ENCODE measurements around the gene TREX2.

DNA sequence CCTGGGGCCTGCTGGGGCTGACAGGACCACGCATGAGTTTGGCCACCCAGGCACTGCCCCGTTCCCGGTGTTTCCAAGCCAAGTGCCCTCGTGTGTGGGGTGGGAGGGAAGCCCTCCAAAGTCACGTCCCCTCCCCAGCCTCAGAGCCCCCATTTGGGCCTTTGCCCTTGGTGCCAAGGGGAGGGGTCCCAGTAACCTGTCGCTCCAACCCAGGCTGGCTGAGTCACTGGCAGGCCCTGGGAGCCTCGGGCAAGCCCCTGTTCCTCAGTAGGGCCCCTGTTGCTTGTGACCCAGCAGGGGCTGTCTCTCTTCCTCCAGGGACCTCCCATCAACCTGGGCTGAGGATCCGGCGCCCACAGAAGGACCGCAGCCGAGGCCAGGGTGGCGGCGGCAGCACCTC lies 35.2 kb upstream of the TREX2 start:
- TF ChIP-seq, protein P1, sequence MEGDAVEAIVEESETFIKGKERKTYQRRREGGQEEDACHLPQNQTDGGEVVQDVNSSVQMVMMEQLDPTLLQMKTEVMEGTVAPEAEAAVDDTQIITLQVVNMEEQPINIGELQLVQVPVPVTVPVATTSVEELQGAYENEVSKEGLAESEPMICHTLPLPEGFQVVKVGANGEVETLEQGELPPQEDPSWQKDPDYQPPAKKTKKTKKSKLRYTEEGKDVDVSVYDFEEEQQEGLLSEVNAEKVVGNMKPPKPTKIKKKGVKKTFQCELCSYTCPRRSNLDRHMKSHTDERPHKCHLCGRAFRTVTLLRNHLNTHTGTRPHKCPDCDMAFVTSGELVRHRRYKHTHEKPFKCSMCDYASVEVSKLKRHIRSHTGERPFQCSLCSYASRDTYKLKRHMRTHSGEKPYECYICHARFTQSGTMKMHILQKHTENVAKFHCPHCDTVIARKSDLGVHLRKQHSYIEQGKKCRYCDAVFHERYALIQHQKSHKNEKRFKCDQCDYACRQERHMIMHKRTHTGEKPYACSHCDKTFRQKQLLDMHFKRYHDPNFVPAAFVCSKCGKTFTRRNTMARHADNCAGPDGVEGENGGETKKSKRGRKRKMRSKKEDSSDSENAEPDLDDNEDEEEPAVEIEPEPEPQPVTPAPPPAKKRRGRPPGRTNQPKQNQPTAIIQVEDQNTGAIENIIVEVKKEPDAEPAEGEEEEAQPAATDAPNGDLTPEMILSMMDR (IDR thresholded peaks at IDR 0.05) = no peak
- TF ChIP-seq POLR2A (IDR thresholded peaks at IDR 0.05) = no peak
- no peak for TF ChIP-seq EP300 (IDR thresholded peaks at IDR 0.05)

Measured in ovary (tissue), 3 donors.